Endothelial cell of umbilical vein (primary cell): ENCODE data around the gene CCDC15. TPM values are rescaled to one million over a fixed set of nuclear protein-coding genes. Genes with fewer than 3 reads are reported as not detected.

Source experiments
- BruUV-seq: library from RNA; stranded (reverse); fragments of 400-500 nt; replicated peaks from 2 replicates; lab custom pipeline; 2021; lab: Mats Ljungman, UMichigan
- CTCF ChIA-PET: fragments of 300-600, 350-600 bp; sonication (Branson Sonifier 250); formaldehyde crosslinking; loops from one replicate; lab custom pipeline; 2021; ENCODE audit warnings: antibody characterized with exemption, inconsistent platforms; lab: Charles Lee
- POLR2A ChIA-PET: fragments of 300-600, 350-600 bp; sonication (Branson Sonifier 250); formaldehyde crosslinking; loops from one replicate; lab custom pipeline; 2021; ENCODE audit warnings: antibody characterized with exemption, inconsistent platforms; lab: Charles Lee
- DNase-seq: peaks from one replicate; pipeline ENCODE4 v3.0.0-alpha.2; 2011; ENCODE audit warnings: low read depth, low spot score
- FAIRE-seq: peaks from 2 replicates; lab custom pipeline; 2011; peaks lifted over from hg19 to GRCh38; lab: Jason Lieb, UNC
- H2AFZ ChIP-seq: 2 replicates; pipeline ENCODE4 v1.6.0; 2012; ENCODE audit warnings: low read depth, low read length, control low read depth, inconsistent platforms
- H3K27ac ChIP-seq: 2 replicates; pipeline ENCODE4 v1.5.1; 2011; ENCODE audit warnings: low read depth, mild to moderate bottlenecking, control low read depth, low read length, moderate library complexity; ENCODE audit not compliant: insufficient read depth
- H3K27me3 ChIP-seq, 2 experiments: 2 replicates each; pipeline versions ENCODE4 v1.6.0 to v1.6.1; 2011; ENCODE audit warnings: low read length in 2 of 2, mixed read lengths in 1 of 2; ENCODE audit not compliant: control insufficient read depth in 2 of 2, insufficient read depth in 2 of 2
- H3K36me3 ChIP-seq, 2 experiments: 2 replicates in 1 of 2; 3 replicates in 1 of 2; pipeline ENCODE4 v1.5.1; 2011; ENCODE audit warnings: low read length in 2 of 2, mild to moderate bottlenecking in 1 of 2, moderate library complexity in 1 of 2; ENCODE audit not compliant: control insufficient read depth in 2 of 2, insufficient read depth in 2 of 2; ENCODE audit errors: extremely low read depth in 1 of 2
- H3K4me1 ChIP-seq: 3 replicates; pipeline ENCODE4 v1.5.1; 2011; ENCODE audit warnings: mild to moderate bottlenecking, low read length; ENCODE audit not compliant: control insufficient read depth, insufficient read depth; ENCODE audit errors: extremely low read depth
- H3K4me2 ChIP-seq: 2 replicates; pipeline ENCODE4 v1.6.1; 2011; ENCODE audit warnings: low read length, control low read depth, mixed read lengths; ENCODE audit not compliant: insufficient read depth
- H3K4me3 ChIP-seq, 3 experiments: fragments of 200-600 bp in 1 of 3; sonication (generic), shearing (Covaris generic) in 1 of 3; replicated peaks in 1 of 3; 2 replicates each; pipeline ENCODE4 v1.5.1; 2011 to 2016; ENCODE audit warnings: control low read depth in 3 of 3, low read length in 3 of 3, mild to moderate bottlenecking in 2 of 3, inconsistent platforms in 1 of 3, low read depth in 1 of 3, moderate library complexity in 1 of 3; ENCODE audit not compliant: insufficient read depth in 1 of 3
- H3K79me2 ChIP-seq: 2 replicates; pipeline ENCODE4 v1.6.0; 2012; ENCODE audit warnings: low read length, inconsistent platforms; ENCODE audit not compliant: control insufficient read depth, insufficient read depth
- H3K9ac ChIP-seq: replicated peaks from 2 replicates; pipeline ENCODE3; 2011; ENCODE audit warnings: low read length, control low read depth; ENCODE audit not compliant: insufficient read depth; ENCODE audit errors: extremely low read depth
- H3K9me1 ChIP-seq: replicated peaks from 3 replicates; pipeline ENCODE4 v1.6.0; 2011; ENCODE audit warnings: mild to moderate bottlenecking, low read length; ENCODE audit not compliant: control insufficient read depth, insufficient read depth; ENCODE audit errors: extremely low read depth
- H3K9me3 ChIP-seq: replicated peaks from 2 replicates; pipeline ENCODE4 v1.5.1; 2012; ENCODE audit warnings: low read length, inconsistent platforms; ENCODE audit not compliant: control insufficient read depth, insufficient read depth
- H4K20me1 ChIP-seq: replicated peaks from 2 replicates; pipeline ENCODE3; 2011; ENCODE audit warnings: mild to moderate bottlenecking, low read length; ENCODE audit not compliant: control insufficient read depth, insufficient read depth; ENCODE audit errors: extremely low read depth
- CTCF ChIP-seq, 2 donors: IDR thresholded peaks; 1 replicate in 1 of 2; 2 replicates in 1 of 2; pipeline ENCODE4 v1.5.1; 2011; ENCODE audit warnings: low read length in 2 of 2, mild to moderate bottlenecking in 2 of 2, moderate library complexity in 2 of 2, control low read depth in 1 of 2, inconsistent platforms in 1 of 2, low read depth in 1 of 2; ENCODE audit not compliant: insufficient read depth in 1 of 2; ENCODE audit errors: extremely low read depth in 1 of 2
- EZH2 ChIP-seq: IDR thresholded peaks from 2 replicates; pipeline ENCODE4 v1.6.1; 2012; ENCODE audit warnings: borderline replicate concordance, low read depth, mild to moderate bottlenecking, moderate library complexity, low read length, inconsistent platforms; ENCODE audit not compliant: severe bottlenecking
- FOS ChIP-seq: IDR thresholded peaks from 2 replicates; pipeline ENCODE4 v1.6.1; 2011; ENCODE audit warnings: mild to moderate bottlenecking, low read length, moderate library complexity, borderline replicate concordance; ENCODE audit not compliant: insufficient read depth
- MYC ChIP-seq: IDR thresholded peaks from one replicate; pipeline ENCODE4 v1.6.1; 2011; ENCODE audit warnings: mild to moderate bottlenecking, low read depth, low read length
- POLR2AphosphoS5 ChIP-seq: IDR thresholded peaks from 2 replicates; pipeline ENCODE4 v1.6.1; 2012; ENCODE audit warnings: low read depth, mild to moderate bottlenecking, control low read depth, low read length, moderate library complexity; ENCODE audit not compliant: insufficient read depth
- dilution Hi-C: fragments of 300-500 bp; cut with MboI; formaldehyde crosslinking; loops from one replicate; pipeline ENCODE4 v1.15.0; 2019; ENCODE audit warnings: low sequenced_read_pairs; ENCODE audit not compliant: extremely low pct_ligation_motif_present
- intact Hi-C: fragments of 100-400 bp; cut with micrococcal nuclease; formaldehyde crosslinking; loops from one replicate; pipeline ENCODE4 v1.10.0; 2022
- polyA plus RNA-seq, 4 experiments: library from polyadenylated mRNA; depleted of rRNA in 3 of 4; stranded (reverse) in 3 of 4; unstranded in 1 of 4; fragments of >200 nt; gene quantifications; 2 replicates each; pipeline versions ENCODE4 v1.2.1 to v1.2.3, GENCODE V29; 2011 to 2012; ENCODE audit warnings: missing spikeins in 1 of 4
- total RNA-seq: library from RNA; stranded (reverse); gene quantifications from 2 replicates; pipeline ENCODE4 v1.2.3, GENCODE V29; 2021
- TF ChIP-seq, protein P1 (sequence below): IDR thresholded peaks from 2 replicates; pipeline ENCODE4 v1.6.1; 2011; ENCODE audit not compliant: insufficient read depth, insufficient read length

Gene CCDC15
- total and polyA plus RNA-seq, 2 donors (not counting 3 experiments of a cell fraction or from before 2014, with no cell fraction given) = 0.75 to 3.8 TPM

DNA sequence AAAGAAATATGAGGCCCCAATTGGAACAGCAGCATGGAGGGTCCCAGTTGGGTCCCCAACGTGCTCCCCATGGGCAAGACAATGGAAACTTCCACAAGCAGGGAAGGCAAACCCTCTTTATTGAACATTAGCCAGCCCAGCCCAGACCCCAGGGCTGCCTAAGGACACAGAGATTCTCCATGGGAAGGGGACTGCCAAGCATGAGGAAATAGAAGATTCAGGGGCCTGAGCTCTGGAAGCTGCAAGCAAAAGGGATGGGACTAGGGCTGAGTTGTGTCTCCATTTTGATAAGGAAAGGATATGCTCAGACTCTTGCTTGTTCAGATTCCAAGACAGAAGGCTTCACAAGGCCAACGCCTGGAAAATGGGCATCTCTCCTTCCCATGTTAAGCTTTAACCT, 134.1 kb downstream of the CCDC15 start:
- no peaks in the 10 kb centered on the region for H3K9me1 ChIP-seq
- no peaks in the 10 kb centered on the region for H3K9me3 ChIP-seq
- no peak overlapping the region for H2AFZ ChIP-seq
- TF ChIP-seq, protein P1, sequence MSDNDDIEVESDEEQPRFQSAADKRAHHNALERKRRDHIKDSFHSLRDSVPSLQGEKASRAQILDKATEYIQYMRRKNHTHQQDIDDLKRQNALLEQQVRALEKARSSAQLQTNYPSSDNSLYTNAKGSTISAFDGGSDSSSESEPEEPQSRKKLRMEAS = no peak
- TF ChIP-seq EZH2 (no peak), CTCF (IDR thresholded peaks at IDR 0.05; ENCODE audit: extremely low read depth in 1 of 2, insufficient read depth in 1 of 2, low read depth in 1 of 2, low read length in 2 of 2) (no peak), POLR2AphosphoS5 (no peak), FOS (no peak), MYC (no peak)
- H4K20me1 ChIP-seq = no peaks in the 10 kb centered on the region
- H3K4me1 ChIP-seq = peaks cover 17% of the 10 kb centered on the region
- dilution Hi-C loops (no loop called here), intact Hi-C loops (no loop called here)
- DNase-seq (no peak), FAIRE-seq (no peak)
- H3K79me2 ChIP-seq = no peaks in the 10 kb centered on the region
- no peaks in the 10 kb centered on the region for H3K27me3 ChIP-seq
- POLR2A ChIA-PET = interaction anchor here (0.5 kb wide), 1 partner anchor 331 kb away, joined by 6 read pairs; no protein-coding TSS in a partner anchor
- no peak overlapping the region for H3K4me2 ChIP-seq
- CTCF ChIA-PET = interaction anchor here (0.7 to 6.1 kb wide), 5 partner anchors 8 to 317 kb away, joined by 3 to 141 read pairs (median 5); no protein-coding TSS in a partner anchor
- no peak overlapping the region for H3K27ac ChIP-seq
- no peak overlapping the region for H3K9ac ChIP-seq
- no TSS peak for BruUV-seq
- no peaks in the 10 kb centered on the region for H3K36me3 ChIP-seq
- H3K4me3 ChIP-seq = no peak overlapping the region
